ENCODE measurements around the gene MAL. TPM values are rescaled to one million over a fixed set of nuclear protein-coding genes. Genes with fewer than 3 reads are reported as not detected.

The MAL gene
- total RNA-seq, 1 experiment from 2014 or later, result not detected

DNA sequence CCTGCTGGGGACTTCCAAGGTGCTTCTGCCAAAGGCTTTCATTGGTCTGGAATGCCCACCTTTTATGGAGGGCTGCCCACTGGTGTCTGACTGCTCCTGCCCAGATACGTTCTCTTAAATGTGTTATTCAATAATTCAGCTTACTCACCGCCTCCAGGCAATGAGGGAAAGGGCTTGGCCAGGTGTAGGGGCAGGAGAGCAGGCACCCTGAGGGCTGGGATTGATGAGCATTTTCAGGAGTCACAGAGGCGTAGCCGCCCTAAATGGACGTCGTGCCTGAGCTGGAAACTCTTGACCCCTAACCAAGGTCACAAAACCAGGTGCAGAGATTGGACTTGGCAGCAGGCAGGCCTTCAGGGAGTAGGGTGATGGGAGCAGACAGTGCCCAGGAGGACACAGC is 26.8 kb downstream of the MAL start:
- Mint-ChIP-seq H3K27me3 (ENCODE audit: insufficient read depth, unreplicated experiment) (peaks cover 15% of the 10 kb centered on the region), H3K36me3 (ENCODE audit: insufficient read depth, unreplicated experiment) (no peaks in the 10 kb centered on the region), H3K9me3 (ENCODE audit: unreplicated experiment) (no peaks in the 10 kb centered on the region), H3K27ac (ENCODE audit: unreplicated experiment) (no peak overlapping the region), H3K4me3 (ENCODE audit: unreplicated experiment) (no peak overlapping the region), H3K4me1 (ENCODE audit: low read depth, unreplicated experiment) (no peaks in the 10 kb centered on the region)
- no peak for DNase-seq
- no peaks in the 10 kb centered on the region for H3K4me1 ChIP-seq
- no peaks in the 10 kb centered on the region for H3K9me3 ChIP-seq
- H3K27me3 ChIP-seq (replicated peaks; ENCODE audit: control insufficient read depth, insufficient read depth, low read length), result peaks cover 1% of the 10 kb centered on the region; the same call in 1 of the 2 replicates
- no TSS peak for BruUV-seq (replicated peaks)
- H3K36me3 ChIP-seq (ENCODE audit: control insufficient read depth, insufficient read depth, low read length), result no peaks in the 10 kb centered on the region
- POLR2A ChIA-PET, result no interaction called here
- intact Hi-C loops (cut with micrococcal nuclease; ENCODE audit: unreplicated experiment), result no loop called here
- CTCF ChIA-PET, result interaction anchor here (3.5 kb wide), 1 partner anchor 29 kb away, joined by 23 read pairs; no protein-coding TSS in a partner anchor
- H3K4me3 ChIP-seq (ENCODE audit: low read depth, low read length), result no peak overlapping the region
- TF ChIP-seq, protein P1, sequence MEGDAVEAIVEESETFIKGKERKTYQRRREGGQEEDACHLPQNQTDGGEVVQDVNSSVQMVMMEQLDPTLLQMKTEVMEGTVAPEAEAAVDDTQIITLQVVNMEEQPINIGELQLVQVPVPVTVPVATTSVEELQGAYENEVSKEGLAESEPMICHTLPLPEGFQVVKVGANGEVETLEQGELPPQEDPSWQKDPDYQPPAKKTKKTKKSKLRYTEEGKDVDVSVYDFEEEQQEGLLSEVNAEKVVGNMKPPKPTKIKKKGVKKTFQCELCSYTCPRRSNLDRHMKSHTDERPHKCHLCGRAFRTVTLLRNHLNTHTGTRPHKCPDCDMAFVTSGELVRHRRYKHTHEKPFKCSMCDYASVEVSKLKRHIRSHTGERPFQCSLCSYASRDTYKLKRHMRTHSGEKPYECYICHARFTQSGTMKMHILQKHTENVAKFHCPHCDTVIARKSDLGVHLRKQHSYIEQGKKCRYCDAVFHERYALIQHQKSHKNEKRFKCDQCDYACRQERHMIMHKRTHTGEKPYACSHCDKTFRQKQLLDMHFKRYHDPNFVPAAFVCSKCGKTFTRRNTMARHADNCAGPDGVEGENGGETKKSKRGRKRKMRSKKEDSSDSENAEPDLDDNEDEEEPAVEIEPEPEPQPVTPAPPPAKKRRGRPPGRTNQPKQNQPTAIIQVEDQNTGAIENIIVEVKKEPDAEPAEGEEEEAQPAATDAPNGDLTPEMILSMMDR (IDR thresholded peaks at IDR 0.05; ENCODE audit: insufficient read depth in 1 of 2, low read depth in 1 of 2, low read length in 1 of 2, severe bottlenecking in 1 of 2, unreplicated experiment in 1 of 2), result no peak

- Mint-ChIP-seq H3K4me1 (ENCODE audit: low read depth, unreplicated experiment) (no peaks in the 10 kb centered on the region), H3K9me3 (ENCODE audit: unreplicated experiment) (no peaks in the 10 kb centered on the region), H3K4me3 (ENCODE audit: unreplicated experiment) (no peak overlapping the region), H3K36me3 (ENCODE audit: insufficient read depth, unreplicated experiment) (no peaks in the 10 kb centered on the region), H3K27me3 (ENCODE audit: insufficient read depth, unreplicated experiment) (peaks cover 13% of the 10 kb centered on the region), H3K27ac (ENCODE audit: unreplicated experiment) (no peak overlapping the region)
- Histone ChIP-seq H3K36me3 (ENCODE audit: control insufficient read depth, insufficient read depth, low read length) (no peaks in the 10 kb centered on the region), H3K4me3 (ENCODE audit: low read depth, low read length) (no peak overlapping the region), H3K9me3 (no peaks in the 10 kb centered on the region), H3K27me3 (replicated peaks; ENCODE audit: control insufficient read depth, insufficient read depth, low read length) (peaks cover 1% of the 10 kb centered on the region; the same call in 1 of the 2 replicates), H3K4me1 (no peaks in the 10 kb centered on the region)
- no TSS peak for BruUV-seq (replicated peaks)
- CTCF ChIA-PET, result interaction anchor here (1.0 to 3.5 kb wide), 3 partner anchors 9 to 67 kb away, joined by 3 to 23 read pairs (median 8); no protein-coding TSS in a partner anchor
- DNase-seq, result peak in 1 of 2 experiments; percentile 13
- POLR2A ChIA-PET, result no interaction called here
- TF ChIP-seq, protein P1 (IDR thresholded peaks at IDR 0.05; ENCODE audit: insufficient read depth in 1 of 2, low read depth in 1 of 2, low read length in 1 of 2, severe bottlenecking in 1 of 2, unreplicated experiment in 1 of 2), result no peak
- intact Hi-C loops (cut with micrococcal nuclease; ENCODE audit: unreplicated experiment), result loop anchor here (1.0 kb wide), 1 partner anchor 30 kb away; no protein-coding TSS in a partner anchor
These were observed 27.4 kb downstream of the MAL start for GRCh38 chr2:95052804-95053479.

- H3K4me1 Mint-ChIP-seq (ENCODE audit: low read depth, unreplicated experiment), result no peaks in the 10 kb centered on the region
- peak; percentile 23 to 37 for DNase-seq
- ChIA-PET POLR2A (no interaction called here), CTCF (interaction anchor here (0.7 to 3.5 kb wide), 5 partner anchors 9 to 67 kb away, joined by 3 to 23 read pairs (median 4); no protein-coding TSS in a partner anchor)
- Histone ChIP-seq H3K36me3 (ENCODE audit: control insufficient read depth, insufficient read depth, low read length) (no peaks in the 10 kb centered on the region), H3K4me1 (no peaks in the 10 kb centered on the region), H3K4me3 (ENCODE audit: low read depth, low read length) (no peak overlapping the region), H3K9me3 (no peaks in the 10 kb centered on the region), H3K27me3 (replicated peaks; ENCODE audit: control insufficient read depth, insufficient read depth, low read length) (peaks cover 1% of the 10 kb centered on the region; the same call in 1 of the 2 replicates)
- intact Hi-C loops (cut with micrococcal nuclease; ENCODE audit: unreplicated experiment), result loop anchor here (1.0 kb wide), 1 partner anchor 30 kb away; no protein-coding TSS in a partner anchor
- H3K27ac Mint-ChIP-seq (ENCODE audit: unreplicated experiment), result no peak overlapping the region
- TF ChIP-seq, protein P1 (IDR thresholded peaks at IDR 0.05; ENCODE audit: insufficient read depth in 1 of 2, low read depth in 1 of 2, low read length in 1 of 2, severe bottlenecking in 1 of 2, unreplicated experiment in 1 of 2), result peak in 1 of 2 experiments; percentile 40
- no TSS peak for BruUV-seq (replicated peaks)
- peaks cover 13% of the 10 kb centered on the region for H3K27me3 Mint-ChIP-seq (ENCODE audit: insufficient read depth, unreplicated experiment)
- H3K9me3 Mint-ChIP-seq (ENCODE audit: unreplicated experiment), result no peaks in the 10 kb centered on the region
- H3K36me3 Mint-ChIP-seq (ENCODE audit: insufficient read depth, unreplicated experiment), result no peaks in the 10 kb centered on the region
- no peak overlapping the region for H3K4me3 Mint-ChIP-seq (ENCODE audit: unreplicated experiment)
These were observed 28.0 kb downstream of the MAL start for GRCh38 chr2:95053543-95053942.

Data from Caco-2 (cell line).